ENCODE results near the gene THOC6.
"Not testable (repeated sequence)": the region's sequence is repeated elsewhere in the genome, so short reads cannot be mapped to it uniquely, and the experiment has no call there.

Gene THOC6

DNA sequence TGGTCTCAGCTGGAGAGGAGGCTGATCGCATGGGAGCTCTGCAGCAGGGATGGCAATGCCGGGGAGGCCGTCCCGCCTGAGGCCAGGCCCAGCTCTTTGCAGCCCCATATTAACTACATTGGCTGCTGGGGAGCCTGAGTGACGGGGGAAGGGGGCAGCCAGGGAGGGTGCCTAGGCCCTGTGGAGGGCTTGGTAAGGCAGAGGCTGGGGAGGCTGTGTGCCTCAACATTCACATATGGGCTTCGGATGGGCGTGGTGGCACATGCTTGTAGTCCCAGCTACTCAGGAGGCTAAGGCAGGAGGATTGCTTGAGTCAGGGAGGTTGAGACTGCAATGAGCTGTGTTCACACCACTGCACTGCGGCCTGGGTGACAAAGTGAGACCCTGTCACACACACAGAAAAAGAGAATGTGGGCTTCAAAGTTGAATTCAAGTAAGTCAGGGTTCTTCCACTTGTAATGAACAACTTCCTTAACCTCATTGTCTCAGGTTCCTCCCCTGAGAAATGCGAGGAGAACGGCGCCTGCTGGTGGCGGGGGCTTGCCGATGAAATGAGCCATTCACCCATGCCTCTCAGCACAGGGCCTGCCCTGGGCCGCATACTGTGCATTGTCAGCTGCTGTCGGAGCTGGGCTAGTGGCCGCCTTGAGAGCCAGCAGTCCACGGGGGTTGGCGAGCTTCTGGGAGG, 48.9 kb downstream of the THOC6 start:
- H3K27me3 Mint-ChIP-seq, H3K27ac Mint-ChIP-seq, H3K9me3 Mint-ChIP-seq, H3K4me3 Mint-ChIP-seq: not testable (repeated sequence)
- H3K36me3 Mint-ChIP-seq (ENCODE audit: low read depth), result peaks cover 31% of the 10 kb centered on the region
- peaks cover 86% of the 10 kb centered on the region for H3K4me1 Mint-ChIP-seq (ENCODE audit: low read depth)

DNA sequence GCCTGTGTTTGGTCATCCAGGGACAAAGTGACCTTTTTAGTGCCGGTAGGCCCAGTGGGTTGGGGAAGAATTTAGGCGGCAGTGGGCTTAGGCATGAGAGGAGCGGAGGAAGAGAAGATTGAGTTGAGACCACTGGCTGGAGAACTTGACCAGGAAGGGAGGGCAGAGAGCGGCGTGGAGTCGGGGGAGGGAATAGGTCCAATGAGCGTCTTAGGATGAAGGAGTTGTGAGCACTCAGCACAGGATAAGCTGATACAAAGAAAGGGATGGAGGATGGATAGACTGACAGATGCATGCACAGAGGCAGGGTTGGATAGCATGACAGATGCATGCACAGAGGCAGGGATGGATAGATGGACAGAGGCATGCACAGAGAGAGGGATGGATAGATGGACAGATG, 49.6 kb downstream of the THOC6 start:
- H3K4me3 Mint-ChIP-seq, result peak overlapping the region; percentile 38
- H3K36me3 Mint-ChIP-seq (ENCODE audit: low read depth), result peaks cover 24% of the 10 kb centered on the region
- H3K4me1 Mint-ChIP-seq (ENCODE audit: low read depth), result peaks cover 86% of the 10 kb centered on the region
- no peaks in the 10 kb centered on the region for H3K27me3 Mint-ChIP-seq
- H3K27ac Mint-ChIP-seq, result peak overlapping the region; percentile 94
- peaks cover 4% of the 10 kb centered on the region for H3K9me3 Mint-ChIP-seq

DNA sequence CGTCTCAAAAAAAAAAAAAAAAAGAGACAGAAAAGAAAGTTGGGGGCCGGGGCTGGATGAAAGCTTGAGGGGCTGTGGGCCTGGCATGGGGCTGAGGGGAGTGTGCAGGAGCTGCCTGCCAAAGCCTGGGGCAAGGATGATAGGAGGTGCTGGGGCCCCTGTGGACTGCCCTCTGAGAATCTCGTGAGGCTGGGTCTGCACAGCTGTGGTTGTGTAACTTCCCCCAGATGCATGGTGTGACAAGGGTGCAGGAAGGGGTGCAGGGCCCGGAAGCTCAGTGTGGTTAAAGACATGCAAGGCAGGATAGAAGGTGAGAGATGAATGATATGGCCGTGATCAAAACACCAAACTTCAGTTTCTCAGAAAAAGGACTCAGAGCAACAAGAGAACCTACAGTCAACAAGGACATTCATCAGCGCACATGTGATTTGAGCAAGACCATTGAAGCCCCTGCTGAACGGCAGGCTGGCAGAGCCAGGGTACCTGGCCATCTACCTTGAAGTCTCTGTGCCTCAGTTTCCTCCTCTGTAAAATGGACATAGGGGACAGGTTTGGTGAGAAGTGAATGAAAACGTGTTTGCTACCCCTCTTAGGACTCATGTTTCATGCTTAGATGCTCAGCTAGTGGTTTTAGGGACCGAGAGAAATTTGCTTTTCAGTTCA, 51.2 kb downstream of the THOC6 start:
- H3K27ac Mint-ChIP-seq, result peak overlapping the region; percentile 94
- peaks cover 76% of the 10 kb centered on the region for H3K4me1 Mint-ChIP-seq (ENCODE audit: low read depth)
- peak overlapping the region; percentile 72 for H3K4me3 Mint-ChIP-seq
- peaks cover 4% of the 10 kb centered on the region for H3K9me3 Mint-ChIP-seq
- no peaks in the 10 kb centered on the region for H3K27me3 Mint-ChIP-seq
- H3K36me3 Mint-ChIP-seq (ENCODE audit: low read depth), result peaks cover 16% of the 10 kb centered on the region

DNA sequence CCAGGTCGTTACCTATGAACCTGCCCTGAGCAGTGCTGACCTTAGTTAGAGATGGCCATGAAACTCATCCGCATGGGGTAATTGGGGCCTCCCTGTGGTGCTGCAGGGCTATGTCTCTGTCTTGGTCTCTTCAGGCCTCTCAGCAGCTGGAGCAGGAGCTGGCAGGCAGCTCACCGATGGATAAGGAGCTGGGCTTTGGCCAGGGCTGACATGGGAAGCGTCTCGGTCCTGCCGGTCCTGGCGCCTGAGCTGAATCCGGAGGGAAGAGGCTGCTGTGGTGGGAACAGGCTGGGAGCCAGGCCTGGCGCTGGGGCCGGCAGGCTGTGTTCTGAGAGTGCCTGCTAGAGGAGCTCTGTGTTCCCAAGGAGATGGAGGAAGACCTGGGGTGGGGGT, 51.7 kb downstream of the THOC6 start:
- H3K9me3 Mint-ChIP-seq, result peaks cover 4% of the 10 kb centered on the region
- peak overlapping the region; percentile 94 for H3K27ac Mint-ChIP-seq
- no peaks in the 10 kb centered on the region for H3K27me3 Mint-ChIP-seq
- peaks cover 14% of the 10 kb centered on the region for H3K36me3 Mint-ChIP-seq (ENCODE audit: low read depth)
- H3K4me1 Mint-ChIP-seq (ENCODE audit: low read depth), result peaks cover 71% of the 10 kb centered on the region
- H3K4me3 Mint-ChIP-seq, result peak overlapping the region; percentile 72

DNA sequence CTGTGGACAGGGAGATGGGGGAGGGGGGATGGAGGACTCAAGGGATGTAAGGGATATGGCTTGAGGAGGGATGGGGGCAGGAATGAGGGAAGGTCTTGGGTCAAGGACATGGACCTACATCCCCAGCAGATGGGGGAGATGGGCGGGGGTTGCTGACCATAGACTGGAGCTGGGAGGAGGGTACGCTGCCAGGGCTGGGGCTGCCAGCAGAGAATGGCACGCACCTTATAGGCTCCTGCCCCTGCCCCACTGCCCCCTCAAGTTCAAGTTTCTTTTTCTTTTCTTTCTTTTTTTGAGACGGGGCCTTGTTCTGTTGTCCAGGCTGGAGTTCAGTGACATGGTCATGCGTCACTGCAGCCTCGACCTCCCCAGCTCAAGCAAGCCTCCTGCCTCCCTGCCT, 52.1 kb downstream of the THOC6 start:
- not testable (repeated sequence) for H3K4me3 Mint-ChIP-seq, H3K9me3 Mint-ChIP-seq

DNA sequence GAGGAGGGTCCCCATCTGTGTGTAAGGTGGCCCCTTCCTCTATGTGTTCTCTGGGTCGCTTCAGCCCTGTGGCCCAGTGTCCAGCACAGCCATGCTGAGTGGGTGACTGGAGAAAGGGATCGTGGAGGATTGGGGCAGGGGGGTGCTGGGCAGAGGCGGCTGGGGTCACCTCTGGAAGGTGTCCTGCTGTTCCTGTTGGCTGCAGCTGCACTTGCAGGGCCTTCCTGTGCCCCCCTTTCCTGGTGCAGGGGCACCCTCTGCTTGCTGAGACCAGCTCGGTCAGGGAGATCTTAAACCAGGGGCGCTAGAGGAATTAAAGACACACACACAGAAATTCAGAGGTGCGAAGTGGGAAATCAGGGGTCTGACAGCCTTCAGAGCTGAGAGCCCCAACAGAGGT, 52.7 kb downstream of the THOC6 start:
- peak overlapping the region; percentile 86 for H3K27ac Mint-ChIP-seq
- H3K27me3 Mint-ChIP-seq, result no peaks in the 10 kb centered on the region
- peaks cover 73% of the 10 kb centered on the region for H3K4me1 Mint-ChIP-seq (ENCODE audit: low read depth)
- peaks cover 8% of the 10 kb centered on the region for H3K9me3 Mint-ChIP-seq
- peak overlapping the region; percentile 60 for H3K4me3 Mint-ChIP-seq
- peaks cover 14% of the 10 kb centered on the region for H3K36me3 Mint-ChIP-seq (ENCODE audit: low read depth)

More for the DNA sequence above, 52.1 kb downstream of the THOC6 start:
- peaks cover 75% of the 10 kb centered on the region for H3K4me1 Mint-ChIP-seq (ENCODE audit: low read depth)
- H3K27me3 Mint-ChIP-seq, H3K27ac Mint-ChIP-seq: not testable (repeated sequence)
- H3K36me3 Mint-ChIP-seq (ENCODE audit: low read depth), result peaks cover 14% of the 10 kb centered on the region

Measured in stimulated activated naive CD8-positive, alpha-beta T cell treated with anti-CD3 and anti-CD28 coated beads, Interleukin-15, Interleukin-2, amounts not matched to agents 100 ng/mL and 50 ng/mL, for 24 hours (primary cell).